Measurements from ENCODE around the gene APEH. TPM values are rescaled to one million over a fixed set of nuclear protein-coding genes. Genes with fewer than 3 reads are reported as not detected.
"Not testable (repeated sequence)": the region's sequence is repeated elsewhere in the genome, so short reads cannot be mapped to it uniquely, and the experiment has no call there.

APEH gene
- total RNA-seq, 1 donor from 2014 or later = 105 TPM

- peak overlapping the region; percentile 23 for H3K27ac Mint-ChIP-seq (ENCODE audit: unreplicated experiment)
These were observed 12.7 kb downstream of the APEH start for GRCh38 chr3:49686769-49687423.

GRCh38 chr3:49687424-49687795 lies 13.3 kb downstream of the APEH start:
- Mint-ChIP-seq H3K27ac (ENCODE audit: unreplicated experiment) (peak overlapping the region; percentile 23), H3K4me1 (ENCODE audit: unreplicated experiment) (peaks cover 29% of the 10 kb centered on the region), H3K4me3 (ENCODE audit: unreplicated experiment) (peak overlapping the region; percentile 29), H3K36me3 (ENCODE audit: unreplicated experiment) (peaks cover 15% of the 10 kb centered on the region)
- H3K27me3 Mint-ChIP-seq (ENCODE audit: unreplicated experiment); H3K9me3 Mint-ChIP-seq (ENCODE audit: unreplicated experiment); DNase-seq (ENCODE audit: extremely low spot score, unreplicated experiment): not testable (repeated sequence)

More at GRCh38 chr3:49686769-49687423, 12.7 kb downstream of the APEH start:
- Mint-ChIP-seq H3K36me3 (ENCODE audit: unreplicated experiment) (peaks cover 15% of the 10 kb centered on the region), H3K4me1 (ENCODE audit: unreplicated experiment) (peaks cover 29% of the 10 kb centered on the region), H3K4me3 (ENCODE audit: unreplicated experiment) (peak overlapping the region; percentile 29)
- H3K9me3 Mint-ChIP-seq (ENCODE audit: unreplicated experiment); H3K27me3 Mint-ChIP-seq (ENCODE audit: unreplicated experiment); DNase-seq (ENCODE audit: extremely low spot score, unreplicated experiment): not testable (repeated sequence)

GRCh38 chr3:49688338-49689045 lies 14.3 kb downstream of the APEH start:
- DNase-seq (ENCODE audit: extremely low spot score, unreplicated experiment); H3K9me3 Mint-ChIP-seq (ENCODE audit: unreplicated experiment); H3K27me3 Mint-ChIP-seq (ENCODE audit: unreplicated experiment); H3K36me3 Mint-ChIP-seq (ENCODE audit: unreplicated experiment): not testable (repeated sequence)
- Mint-ChIP-seq H3K4me3 (ENCODE audit: unreplicated experiment) (peak overlapping the region; percentile 97), H3K27ac (ENCODE audit: unreplicated experiment) (peak overlapping the region; percentile 98), H3K4me1 (ENCODE audit: unreplicated experiment) (peaks cover 29% of the 10 kb centered on the region)

GRCh38 chr3:49689046-49689907 lies 15.1 kb downstream of the APEH start, which contains the start of the genes MST1 and RNF123:
TSS of gene MST1 (minus strand) at chr3:49689474. CDS start at chr3:49688691, 783 bp downstream.
TSS of gene RNF123 (plus strand) at chr3:49689557. CDS start at chr3:49691166, 1,609 bp downstream.
- Mint-ChIP-seq H3K27ac (ENCODE audit: unreplicated experiment) (peak within 1 kb of the TSS; percentile 98), H3K4me1 (ENCODE audit: unreplicated experiment) (peaks cover 29% of the 10 kb centered on the region), H3K36me3 (ENCODE audit: unreplicated experiment) (peaks cover 8% of the 10 kb centered on the region), H3K9me3 (ENCODE audit: unreplicated experiment) (no peaks in the 10 kb centered on the region), H3K27me3 (ENCODE audit: unreplicated experiment) (no peaks in the 10 kb centered on the region), H3K4me3 (ENCODE audit: unreplicated experiment) (peak within 1 kb of the TSS; percentile 97)
- TF ChIP-seq CTCF (IDR thresholded peaks at IDR 0.05) = peak; percentile 51
- peak; percentile 97 for DNase-seq (ENCODE audit: extremely low spot score, unreplicated experiment)

GRCh38 chr3:49689908-49690624 lies 15.9 kb downstream of the APEH start:
- not testable (repeated sequence) for DNase-seq (ENCODE audit: extremely low spot score, unreplicated experiment); H3K9me3 Mint-ChIP-seq (ENCODE audit: unreplicated experiment); H3K36me3 Mint-ChIP-seq (ENCODE audit: unreplicated experiment); H3K27me3 Mint-ChIP-seq (ENCODE audit: unreplicated experiment)
- peaks cover 29% of the 10 kb centered on the region for H3K4me1 Mint-ChIP-seq (ENCODE audit: unreplicated experiment)
- H3K4me3 Mint-ChIP-seq (ENCODE audit: unreplicated experiment) = peak overlapping the region; percentile 97
- H3K27ac Mint-ChIP-seq (ENCODE audit: unreplicated experiment) = peak overlapping the region; percentile 98

- DNase-seq (ENCODE audit: extremely low spot score, unreplicated experiment); H3K36me3 Mint-ChIP-seq (ENCODE audit: unreplicated experiment); H3K27me3 Mint-ChIP-seq (ENCODE audit: unreplicated experiment); H3K27ac Mint-ChIP-seq (ENCODE audit: unreplicated experiment); H3K9me3 Mint-ChIP-seq (ENCODE audit: unreplicated experiment): not testable (repeated sequence)
- Mint-ChIP-seq H3K4me1 (ENCODE audit: unreplicated experiment) (peaks cover 26% of the 10 kb centered on the region), H3K4me3 (ENCODE audit: unreplicated experiment) (peak overlapping the region; percentile 97)
These were observed 16.7 kb downstream of the APEH start for GRCh38 chr3:49690856-49691255.

- not testable (repeated sequence) for H3K27ac Mint-ChIP-seq (ENCODE audit: unreplicated experiment); H3K27me3 Mint-ChIP-seq (ENCODE audit: unreplicated experiment); DNase-seq (ENCODE audit: extremely low spot score, unreplicated experiment); H3K4me3 Mint-ChIP-seq (ENCODE audit: unreplicated experiment); H3K9me3 Mint-ChIP-seq (ENCODE audit: unreplicated experiment); H3K36me3 Mint-ChIP-seq (ENCODE audit: unreplicated experiment)
- H3K4me1 Mint-ChIP-seq (ENCODE audit: unreplicated experiment) = peaks cover 24% of the 10 kb centered on the region
These were observed 17.3 kb downstream of the APEH start for GRCh38 chr3:49691481-49691880.

- not testable (repeated sequence) for H3K27ac Mint-ChIP-seq (ENCODE audit: unreplicated experiment); H3K9me3 Mint-ChIP-seq (ENCODE audit: unreplicated experiment); DNase-seq (ENCODE audit: extremely low spot score, unreplicated experiment); H3K36me3 Mint-ChIP-seq (ENCODE audit: unreplicated experiment); H3K27me3 Mint-ChIP-seq (ENCODE audit: unreplicated experiment); H3K4me3 Mint-ChIP-seq (ENCODE audit: unreplicated experiment)
- H3K4me1 Mint-ChIP-seq (ENCODE audit: unreplicated experiment) = peaks cover 20% of the 10 kb centered on the region
These were observed 20.4 kb downstream of the APEH start for GRCh38 chr3:49694409-49695070.

- DNase-seq (ENCODE audit: extremely low spot score, unreplicated experiment); H3K27ac Mint-ChIP-seq (ENCODE audit: unreplicated experiment); H3K27me3 Mint-ChIP-seq (ENCODE audit: unreplicated experiment); H3K36me3 Mint-ChIP-seq (ENCODE audit: unreplicated experiment); H3K9me3 Mint-ChIP-seq (ENCODE audit: unreplicated experiment); H3K4me3 Mint-ChIP-seq (ENCODE audit: unreplicated experiment): not testable (repeated sequence)
- H3K4me1 Mint-ChIP-seq (ENCODE audit: unreplicated experiment) = peaks cover 12% of the 10 kb centered on the region
These were observed 21.3 kb downstream of the APEH start for GRCh38 chr3:49695350-49696015.

All from osteocyte (in vitro differentiated cells).